HG03378 (cell line): Measurements from ENCODE around the gene SMARCC1.

ENCODE experiments used
- ATAC-seq: cut with Tn5 transposase; IDR thresholded peaks from one replicate; pipeline ENCODE4 v1.9.1; 2021; ENCODE audit warnings: mild to moderate bottlenecking, moderate library complexity; ENCODE audit not compliant: unreplicated experiment

Gene SMARCC1

GRCh38 chr3:47705391-47705790 lies 76.3 kb downstream of the SMARCC1 start:
- no peak for ATAC-seq

GRCh38 chr3:47704237-47704612 lies 77.5 kb downstream of the SMARCC1 start:
- no peak for ATAC-seq

GRCh38 chr3:47701388-47701787 lies 80.3 kb downstream of the SMARCC1 start:
- ATAC-seq = no peak

DNA sequence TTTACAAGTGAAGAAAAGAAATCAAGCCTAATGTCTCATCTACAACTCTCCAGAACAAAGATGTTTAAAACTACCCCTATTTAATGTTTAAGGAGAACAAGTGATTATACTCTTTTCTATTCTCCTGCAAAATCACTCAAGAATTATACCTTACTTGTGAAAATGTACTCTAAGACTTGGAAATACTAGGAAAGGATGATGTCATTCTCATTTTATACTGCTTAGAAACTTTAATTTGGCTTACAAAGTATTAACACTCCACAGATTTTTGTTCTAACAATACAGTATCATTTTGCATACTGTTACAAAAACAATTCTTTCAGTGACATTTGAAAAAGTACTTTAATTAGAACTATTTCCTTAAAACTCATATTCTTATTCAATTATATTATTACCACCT lies 89.5 kb downstream of the SMARCC1 start:
- ATAC-seq = no peak

DNA sequence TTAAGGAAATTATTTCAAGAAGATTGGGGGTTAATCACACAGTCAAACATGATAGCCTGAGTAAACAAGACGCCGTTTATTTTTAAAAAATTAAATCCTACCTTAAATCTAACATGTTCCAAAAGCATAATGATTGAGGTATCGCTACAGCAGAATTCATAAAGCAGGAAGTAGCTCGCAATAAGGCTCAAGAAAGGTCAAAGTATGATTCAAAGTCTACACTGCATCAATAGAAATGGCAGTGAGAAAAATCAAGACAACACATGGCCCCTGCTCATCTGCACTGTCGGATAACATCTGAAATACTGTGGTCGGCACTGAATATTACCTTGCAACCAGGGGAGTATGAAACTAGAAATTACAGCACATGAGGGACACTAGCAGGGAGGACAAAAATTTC lies 93.2 kb downstream of the SMARCC1 start:
- no peak for ATAC-seq

GRCh38 chr3:47685037-47685436 lies 96.7 kb downstream of the SMARCC1 start:
- ATAC-seq = no peak

DNA sequence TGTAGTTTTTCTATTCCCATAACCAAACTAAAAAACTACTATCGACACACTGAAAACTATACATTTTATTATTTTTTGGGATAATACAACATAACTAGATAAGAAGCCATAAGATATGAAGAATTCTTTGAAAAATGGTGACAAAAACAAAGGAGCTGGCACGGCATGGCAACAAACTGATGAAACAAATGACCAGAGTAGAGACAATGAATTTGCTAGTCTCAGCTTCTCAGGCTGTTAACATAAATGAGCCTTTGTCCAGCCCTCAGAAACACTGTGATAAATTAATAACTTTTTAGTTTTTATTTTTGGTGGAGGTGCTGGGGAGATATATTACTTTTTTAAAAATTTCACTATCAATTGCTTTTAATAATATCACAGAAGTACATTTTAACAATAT lies 100.7 kb downstream of the SMARCC1 start:
- no peak for ATAC-seq

DNA sequence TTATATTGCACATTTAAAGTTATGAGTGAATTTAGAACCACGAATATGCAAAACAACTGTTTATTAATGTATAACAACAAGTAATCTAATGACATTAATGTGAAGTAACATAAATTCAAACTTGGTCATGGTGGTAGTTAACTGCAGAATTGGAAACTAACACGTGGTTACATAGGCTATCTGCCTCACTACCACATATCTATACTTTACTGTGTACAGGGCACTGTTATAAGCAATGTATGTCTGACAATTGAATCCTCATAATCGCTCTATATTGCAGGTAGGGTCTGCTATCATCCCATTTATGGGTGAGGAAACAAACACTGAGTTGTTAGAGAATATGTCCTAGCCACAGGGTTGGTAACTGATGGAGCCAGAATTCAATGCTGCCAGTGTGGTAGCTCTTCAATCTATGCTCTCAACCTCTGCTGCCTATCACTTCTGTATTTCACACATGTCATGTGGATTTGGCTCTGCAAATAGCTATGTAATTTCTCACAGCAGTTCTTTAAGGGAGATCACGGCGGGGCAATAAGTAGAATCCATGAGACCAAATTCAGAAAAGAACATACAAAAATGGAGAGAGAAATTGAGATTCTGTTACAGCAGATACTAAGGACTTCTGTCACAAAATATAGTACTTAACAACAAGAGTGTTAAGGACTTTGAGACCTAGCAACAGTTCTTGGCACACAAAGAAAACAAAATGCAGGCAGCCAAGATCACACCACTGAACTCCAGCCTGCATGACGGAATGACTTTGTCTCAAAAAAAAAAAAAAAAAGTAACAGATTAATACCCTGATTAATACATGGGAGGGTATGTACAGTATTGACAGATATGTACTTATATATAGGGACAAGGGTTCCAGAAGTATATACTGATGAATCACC lies 103.0 kb downstream of the SMARCC1 start:
- no peak for ATAC-seq

- ATAC-seq = no peak
Observed at GRCh38 chr3:47669026-47669749, 112.5 kb downstream of the SMARCC1 start.

DNA sequence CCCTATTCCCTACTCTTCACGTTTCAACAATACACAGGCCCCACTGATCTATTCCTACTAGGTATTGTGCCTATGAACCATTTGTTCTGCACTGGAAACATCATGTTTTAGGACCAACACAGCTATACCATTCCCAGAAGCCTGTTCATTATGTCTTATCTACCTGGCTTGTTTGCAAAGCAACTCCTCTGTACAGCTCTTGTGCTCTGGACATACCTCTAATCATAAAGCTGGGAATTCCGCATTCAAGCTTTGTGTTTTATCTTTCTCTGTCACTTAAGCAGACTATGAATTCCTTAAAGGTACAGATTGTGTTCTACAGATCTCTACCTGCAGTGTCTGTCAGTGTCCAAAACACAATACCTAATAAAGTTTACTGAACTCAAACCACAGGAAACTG lies 115.6 kb downstream of the SMARCC1 start:
- ATAC-seq = no peak

DNA sequence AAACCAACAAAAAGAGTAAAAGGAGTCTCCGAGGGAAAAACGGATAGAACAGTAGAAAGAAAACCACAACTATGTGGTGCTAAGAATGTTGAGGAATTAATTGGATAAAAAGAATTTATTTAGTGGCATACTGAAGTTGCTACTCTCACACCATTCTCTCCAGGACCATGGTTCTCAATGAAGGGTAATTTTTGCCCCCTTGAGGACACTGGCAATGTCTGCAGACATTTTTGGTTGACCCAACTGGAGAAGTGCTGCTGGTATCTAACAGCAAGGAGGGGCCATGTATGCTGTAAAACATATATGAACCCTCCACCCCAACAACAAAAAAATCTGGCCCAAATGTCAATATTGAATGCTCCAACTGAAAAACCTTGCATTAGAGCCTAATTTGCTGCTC lies 117.2 kb downstream of the SMARCC1 start:
- ATAC-seq = no peak

DNA sequence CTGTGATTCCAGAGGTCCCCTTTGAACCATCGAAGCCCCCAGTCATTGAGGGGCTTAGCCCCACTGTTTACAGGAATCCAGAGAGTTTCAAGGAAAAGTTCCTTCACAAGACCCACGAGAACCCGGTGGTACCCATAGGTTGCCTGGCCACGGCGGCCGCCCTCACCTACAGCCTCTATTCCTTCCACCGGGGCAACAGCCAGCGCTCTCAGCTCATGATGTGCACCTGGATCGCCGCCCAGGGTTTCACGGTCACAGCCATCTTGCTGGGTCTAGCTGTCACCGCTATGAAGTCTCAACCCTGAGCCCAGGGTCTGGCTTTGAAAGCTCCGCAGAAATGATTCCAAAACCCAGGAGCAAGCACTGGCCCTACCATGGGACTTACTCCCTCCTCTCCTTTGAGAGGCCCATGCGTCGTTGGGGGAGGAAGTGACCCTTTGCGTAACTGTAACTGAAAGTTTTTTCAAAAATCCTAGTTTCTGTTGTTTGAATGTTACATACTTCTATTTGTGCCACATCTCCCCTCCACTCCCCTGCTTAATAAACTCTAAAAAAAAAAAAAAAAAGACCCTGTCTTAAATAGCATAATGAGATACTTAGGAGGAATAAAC lies 118.0 kb downstream of the SMARCC1 start:
- ATAC-seq = no peak

GRCh38 chr3:47661121-47661752 lies 120.5 kb downstream of the SMARCC1 start:
- ATAC-seq = no peak

- ATAC-seq = no peak
Observed at GRCh38 chr3:47658444-47658843, 123.2 kb downstream of the SMARCC1 start.

DNA sequence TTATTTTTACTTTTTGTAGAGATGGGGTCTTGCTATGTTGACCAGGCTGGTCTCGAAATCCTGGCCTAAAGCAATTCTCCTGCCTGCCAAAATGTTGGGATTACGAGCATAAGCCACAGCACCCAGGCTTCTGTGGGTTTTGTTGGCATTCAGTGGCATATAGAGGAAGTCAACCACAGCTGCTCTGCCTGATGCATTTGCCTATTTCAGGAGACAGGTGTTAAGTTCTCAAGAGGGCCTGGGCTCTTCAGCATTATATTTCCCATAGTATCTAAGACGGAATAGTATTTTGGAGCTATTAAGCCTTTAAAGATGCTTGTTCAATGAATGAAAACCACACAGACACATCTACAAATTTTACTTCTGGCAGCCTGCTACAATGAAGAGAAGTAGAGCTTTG lies 129.6 kb downstream of the SMARCC1 start:
- no peak for ATAC-seq

GRCh38 chr3:47650294-47650693 lies 131.4 kb downstream of the SMARCC1 start:
- ATAC-seq = no peak

- ATAC-seq = no peak
Observed at GRCh38 chr3:47647550-47647949, 134.1 kb downstream of the SMARCC1 start.

- ATAC-seq = no peak
Observed at GRCh38 chr3:47646362-47646761, 135.3 kb downstream of the SMARCC1 start.

DNA sequence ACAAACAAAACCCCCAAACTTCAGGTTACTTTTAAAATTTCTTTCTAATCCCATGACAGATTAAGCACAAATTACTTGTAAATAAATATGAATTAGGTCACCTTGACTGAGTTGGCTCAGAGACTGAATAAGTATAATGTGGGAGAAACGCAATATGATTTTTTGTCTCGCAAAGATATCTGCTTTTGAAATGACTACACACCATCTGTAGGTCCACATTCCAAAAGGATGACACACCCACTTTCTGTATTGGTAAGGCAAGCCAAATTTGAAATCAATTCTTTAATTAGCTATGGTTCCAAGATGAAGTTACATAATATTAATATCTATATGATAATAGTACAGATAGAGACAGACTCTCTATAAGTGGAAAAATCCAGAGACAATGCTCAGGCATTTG lies 136.1 kb downstream of the SMARCC1 start:
- no peak for ATAC-seq

GRCh38 chr3:47643092-47643491 lies 138.6 kb downstream of the SMARCC1 start:
- ATAC-seq = no peak

GRCh38 chr3:47641739-47642138 lies 140.0 kb downstream of the SMARCC1 start:
- no peak for ATAC-seq
